Measurements from ENCODE around the gene DEFB112.

DEFB112 gene, protein sequence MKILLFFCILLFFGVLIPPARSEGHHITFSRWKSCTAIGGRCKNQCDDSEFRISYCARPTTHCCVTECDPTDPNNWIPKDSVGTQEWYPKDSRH
- 0 reads per million in 3 donors for total RNA-seq

DNA sequence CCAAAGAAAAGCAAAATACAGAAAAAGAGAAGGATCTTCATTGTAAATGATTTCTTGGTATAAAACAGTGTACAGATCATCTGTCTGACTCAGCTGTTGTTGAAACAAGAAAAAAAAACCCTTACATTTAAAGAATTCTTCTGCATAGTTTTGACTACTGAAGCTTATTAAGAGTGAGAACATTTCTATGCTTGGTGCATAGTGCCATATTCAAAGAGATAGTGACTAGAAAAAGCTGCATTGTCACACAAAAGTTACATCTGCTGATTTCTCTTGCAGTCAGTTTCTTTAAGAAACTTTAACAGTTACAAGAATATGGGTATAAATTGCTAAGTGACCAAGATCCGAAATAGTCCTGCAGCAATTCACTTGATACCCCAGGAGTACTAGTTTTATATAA, at the start of gene DEFB112:
TSS of gene DEFB112 (minus strand) at position 101 of the 400 bp plus-strand sequence. CDS start at position 41, 60 bp downstream.
- H3K36me3 ChIP-seq (ENCODE audit: control insufficient read depth, insufficient read depth, low read length): no peaks in the 10 kb centered on the region
- no peaks in the 10 kb centered on the region for H3K9me3 ChIP-seq (ENCODE audit: control insufficient read depth, low read length)
- H3K4me3 ChIP-seq (ENCODE audit: insufficient read depth, low read depth, low read length, poor library complexity, severe bottlenecking): no peak within 1 kb of the TSS
- no peaks in the 10 kb centered on the region for H3K27me3 ChIP-seq (replicated peaks; ENCODE audit: control insufficient read depth, insufficient read depth, low read length, poor library complexity, severe bottlenecking)
- no peak for DNase-seq
- H3K4me1 ChIP-seq (ENCODE audit: control insufficient read depth, insufficient read depth, low read length, poor library complexity, severe bottlenecking): no peaks in the 10 kb centered on the region
- no peak within 1 kb of the TSS for H3K27ac ChIP-seq (ENCODE audit: insufficient read depth, low read length, poor library complexity, severe bottlenecking)

DNA sequence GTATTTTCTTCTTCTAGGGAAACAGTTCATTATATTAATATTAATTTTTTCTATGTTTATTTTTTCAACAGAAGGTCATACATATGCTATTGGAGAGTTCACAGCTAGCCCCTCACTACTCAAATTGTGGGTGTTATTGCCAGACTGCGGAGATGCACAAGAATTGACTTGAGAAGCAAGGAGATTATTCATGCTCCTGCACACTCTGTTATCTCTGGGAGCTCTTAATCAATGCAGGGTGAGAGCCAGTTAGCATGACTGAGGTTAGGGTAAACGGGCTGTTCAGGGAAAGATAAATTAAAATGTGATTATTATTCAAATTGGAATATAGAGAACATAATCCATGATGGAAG, 48.9 kb upstream of the DEFB112 start:
- no peak for DNase-seq
- H3K4me1 ChIP-seq (ENCODE audit: control insufficient read depth, insufficient read depth, low read length, poor library complexity, severe bottlenecking): no peaks in the 10 kb centered on the region
- no peaks in the 10 kb centered on the region for H3K27me3 ChIP-seq (replicated peaks; ENCODE audit: control insufficient read depth, insufficient read depth, low read length, poor library complexity, severe bottlenecking)
- no peaks in the 10 kb centered on the region for H3K9me3 ChIP-seq (ENCODE audit: control insufficient read depth, low read length)
- H3K36me3 ChIP-seq (ENCODE audit: control insufficient read depth, insufficient read depth, low read length): no peaks in the 10 kb centered on the region
- H3K27ac ChIP-seq (ENCODE audit: insufficient read depth, low read length, poor library complexity, severe bottlenecking): no peak overlapping the region
- no peak overlapping the region for H3K4me3 ChIP-seq (ENCODE audit: insufficient read depth, low read depth, low read length, poor library complexity, severe bottlenecking)

DNA sequence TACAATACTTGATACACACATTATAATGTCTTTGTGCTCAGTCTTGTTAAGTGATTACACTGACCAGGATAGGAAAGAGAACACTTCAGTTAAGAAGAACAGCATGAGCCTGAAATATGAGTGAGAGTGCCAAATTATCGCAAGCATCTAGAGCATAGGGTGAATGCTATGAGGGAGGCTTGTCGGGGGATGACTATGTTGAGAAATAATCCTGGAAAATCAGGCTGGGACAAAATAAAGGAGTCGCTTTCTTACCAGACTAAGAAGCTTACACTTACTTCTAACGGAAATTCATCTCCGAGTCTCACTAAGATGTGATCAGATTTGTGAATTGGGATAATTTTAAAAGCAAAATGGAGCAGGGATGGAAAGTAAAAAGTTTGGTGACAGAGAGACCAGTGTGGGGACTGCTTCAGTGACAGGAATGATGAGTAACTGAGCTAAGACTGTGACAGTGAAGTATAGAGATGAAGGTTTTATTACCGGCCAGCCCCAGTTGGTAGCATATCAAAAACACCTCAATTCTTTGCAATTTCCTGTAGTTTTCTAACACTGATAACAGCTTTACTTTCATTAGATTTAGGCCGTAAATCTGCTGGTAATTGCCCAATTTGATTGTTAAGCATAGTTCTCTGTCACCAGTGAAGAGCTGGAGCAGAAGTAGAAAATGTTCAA, 48.4 kb upstream of the DEFB112 start:
- DNase-seq: no peak
- H3K4me3 ChIP-seq (ENCODE audit: insufficient read depth, low read depth, low read length, poor library complexity, severe bottlenecking): no peak overlapping the region
- no peaks in the 10 kb centered on the region for H3K36me3 ChIP-seq (ENCODE audit: control insufficient read depth, insufficient read depth, low read length)
- H3K4me1 ChIP-seq (ENCODE audit: control insufficient read depth, insufficient read depth, low read length, poor library complexity, severe bottlenecking): no peaks in the 10 kb centered on the region
- H3K27me3 ChIP-seq (replicated peaks; ENCODE audit: control insufficient read depth, insufficient read depth, low read length, poor library complexity, severe bottlenecking): no peaks in the 10 kb centered on the region
- no peaks in the 10 kb centered on the region for H3K9me3 ChIP-seq (ENCODE audit: control insufficient read depth, low read length)
- no peak overlapping the region for H3K27ac ChIP-seq (ENCODE audit: insufficient read depth, low read length, poor library complexity, severe bottlenecking)

DNA sequence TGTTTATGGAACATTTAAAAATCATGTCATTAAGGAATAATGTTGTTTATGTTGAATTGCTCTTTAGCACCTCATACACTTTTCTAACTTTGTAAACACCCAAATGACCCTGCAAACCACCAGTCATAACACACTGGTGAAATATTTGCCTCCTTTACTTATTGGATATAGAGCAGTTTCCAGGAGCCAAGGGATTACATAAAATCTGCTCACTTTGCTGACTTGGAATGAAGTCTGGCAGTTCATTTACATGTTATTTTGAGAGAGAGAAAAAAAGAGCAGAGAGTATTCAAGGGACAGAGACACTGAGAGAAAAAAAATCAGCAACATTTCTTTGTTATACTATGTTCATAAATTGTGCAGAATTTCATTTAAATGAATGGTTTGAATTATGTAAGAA, 46.6 kb upstream of the DEFB112 start:
- no peak for DNase-seq
- H3K27me3 ChIP-seq (replicated peaks; ENCODE audit: control insufficient read depth, insufficient read depth, low read length, poor library complexity, severe bottlenecking): no peaks in the 10 kb centered on the region
- no peaks in the 10 kb centered on the region for H3K36me3 ChIP-seq (ENCODE audit: control insufficient read depth, insufficient read depth, low read length)
- H3K9me3 ChIP-seq (ENCODE audit: control insufficient read depth, low read length): no peaks in the 10 kb centered on the region
- no peak overlapping the region for H3K4me3 ChIP-seq (ENCODE audit: insufficient read depth, low read depth, low read length, poor library complexity, severe bottlenecking)
- no peaks in the 10 kb centered on the region for H3K4me1 ChIP-seq (ENCODE audit: control insufficient read depth, insufficient read depth, low read length, poor library complexity, severe bottlenecking)
- H3K27ac ChIP-seq (ENCODE audit: insufficient read depth, low read length, poor library complexity, severe bottlenecking): no peak overlapping the region

DNA sequence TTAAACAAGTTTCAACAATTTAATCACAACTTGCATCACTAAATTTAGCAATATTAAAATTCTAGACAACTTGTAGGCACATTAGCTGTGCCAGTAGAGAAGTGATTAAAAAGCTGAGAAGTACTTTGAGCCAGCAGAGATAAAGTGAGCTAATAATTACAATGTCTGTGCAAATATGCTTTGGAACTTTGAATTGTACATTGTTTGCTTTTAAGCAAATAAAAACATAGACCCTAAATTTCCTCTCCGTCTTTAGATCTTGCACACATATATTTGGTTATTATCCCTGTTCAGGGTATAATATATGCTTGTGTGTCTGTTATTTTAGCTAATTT, 44.2 kb upstream of the DEFB112 start:
- DNase-seq: no peak
- H3K9me3 ChIP-seq (ENCODE audit: control insufficient read depth, low read length): no peaks in the 10 kb centered on the region
- H3K27ac ChIP-seq (ENCODE audit: insufficient read depth, low read length, poor library complexity, severe bottlenecking): no peak overlapping the region
- no peaks in the 10 kb centered on the region for H3K27me3 ChIP-seq (replicated peaks; ENCODE audit: control insufficient read depth, insufficient read depth, low read length, poor library complexity, severe bottlenecking)
- H3K4me1 ChIP-seq (ENCODE audit: control insufficient read depth, insufficient read depth, low read length, poor library complexity, severe bottlenecking): no peaks in the 10 kb centered on the region
- no peak overlapping the region for H3K4me3 ChIP-seq (ENCODE audit: insufficient read depth, low read depth, low read length, poor library complexity, severe bottlenecking)
- H3K36me3 ChIP-seq (ENCODE audit: control insufficient read depth, insufficient read depth, low read length): no peaks in the 10 kb centered on the region

DNA sequence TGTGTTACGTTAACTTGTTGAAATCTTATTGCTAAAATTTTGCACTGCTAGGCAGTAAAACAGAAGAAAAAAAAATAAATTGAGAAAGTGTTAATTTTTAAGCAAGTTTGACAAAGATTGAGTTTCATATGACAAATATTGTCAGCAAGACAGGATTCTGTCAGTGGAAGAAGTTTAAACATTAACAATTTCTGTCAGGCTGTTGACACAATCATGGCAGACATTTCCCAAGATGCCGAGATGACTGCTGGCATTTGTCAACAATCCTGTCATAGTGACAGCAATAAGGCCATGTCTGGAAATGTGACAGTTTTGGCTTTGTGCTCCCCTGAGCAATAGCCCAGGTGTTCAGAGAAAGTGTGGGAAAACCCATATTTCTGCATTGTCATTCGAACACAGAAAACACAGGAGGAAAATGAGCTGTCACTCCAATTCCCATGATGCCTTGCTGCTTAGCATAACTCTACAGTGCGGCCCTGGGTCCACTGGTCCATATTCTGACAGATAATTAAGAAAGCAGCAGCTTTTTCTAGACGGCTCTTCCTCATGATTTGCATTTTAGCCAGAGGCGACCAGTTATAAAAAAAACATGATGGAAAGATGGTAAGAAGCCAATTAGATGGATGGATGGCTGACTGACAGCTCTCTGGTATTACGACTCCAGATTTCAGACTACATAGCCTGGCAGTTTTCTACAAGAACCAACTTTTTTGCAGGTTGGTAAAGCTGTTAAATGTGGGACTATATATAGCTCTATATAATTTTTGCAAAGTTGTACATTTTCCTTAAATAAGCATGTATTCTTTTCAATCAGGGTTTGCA, 43.6 kb upstream of the DEFB112 start:
- Histone ChIP-seq H3K4me3 (ENCODE audit: insufficient read depth, low read depth, low read length, poor library complexity, severe bottlenecking) (no peak overlapping the region), H3K9me3 (ENCODE audit: control insufficient read depth, low read length) (no peaks in the 10 kb centered on the region), H3K27me3 (replicated peaks; ENCODE audit: control insufficient read depth, insufficient read depth, low read length, poor library complexity, severe bottlenecking) (no peaks in the 10 kb centered on the region), H3K36me3 (ENCODE audit: control insufficient read depth, insufficient read depth, low read length) (no peaks in the 10 kb centered on the region), H3K4me1 (ENCODE audit: control insufficient read depth, insufficient read depth, low read length, poor library complexity, severe bottlenecking) (no peaks in the 10 kb centered on the region), H3K27ac (ENCODE audit: insufficient read depth, low read length, poor library complexity, severe bottlenecking) (no peak overlapping the region)
- no peak for DNase-seq

DNA sequence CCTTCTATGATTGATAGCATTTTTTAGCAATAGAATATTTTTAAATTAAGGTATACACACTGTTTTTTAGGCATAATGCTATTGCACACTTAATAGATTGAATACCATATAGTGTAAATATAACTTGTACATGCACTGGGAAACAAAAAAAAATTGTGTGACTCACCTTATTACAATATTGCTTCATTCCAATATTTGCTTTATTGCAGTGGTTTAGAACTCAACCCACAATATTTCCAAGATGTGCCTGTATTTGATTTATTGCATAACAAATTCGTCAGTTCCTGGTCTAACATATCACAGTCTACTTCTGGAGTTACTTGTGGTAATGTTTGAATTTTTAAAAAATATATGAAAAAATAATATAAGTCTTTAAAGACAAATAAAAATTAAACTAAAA, 41.9 kb upstream of the DEFB112 start:
- Histone ChIP-seq H3K9me3 (ENCODE audit: control insufficient read depth, low read length) (no peaks in the 10 kb centered on the region), H3K27me3 (replicated peaks; ENCODE audit: control insufficient read depth, insufficient read depth, low read length, poor library complexity, severe bottlenecking) (no peaks in the 10 kb centered on the region), H3K36me3 (ENCODE audit: control insufficient read depth, insufficient read depth, low read length) (no peaks in the 10 kb centered on the region), H3K27ac (ENCODE audit: insufficient read depth, low read length, poor library complexity, severe bottlenecking) (no peak overlapping the region), H3K4me1 (ENCODE audit: control insufficient read depth, insufficient read depth, low read length, poor library complexity, severe bottlenecking) (no peaks in the 10 kb centered on the region), H3K4me3 (ENCODE audit: insufficient read depth, low read depth, low read length, poor library complexity, severe bottlenecking) (no peak overlapping the region)
- DNase-seq: no peak

DNA sequence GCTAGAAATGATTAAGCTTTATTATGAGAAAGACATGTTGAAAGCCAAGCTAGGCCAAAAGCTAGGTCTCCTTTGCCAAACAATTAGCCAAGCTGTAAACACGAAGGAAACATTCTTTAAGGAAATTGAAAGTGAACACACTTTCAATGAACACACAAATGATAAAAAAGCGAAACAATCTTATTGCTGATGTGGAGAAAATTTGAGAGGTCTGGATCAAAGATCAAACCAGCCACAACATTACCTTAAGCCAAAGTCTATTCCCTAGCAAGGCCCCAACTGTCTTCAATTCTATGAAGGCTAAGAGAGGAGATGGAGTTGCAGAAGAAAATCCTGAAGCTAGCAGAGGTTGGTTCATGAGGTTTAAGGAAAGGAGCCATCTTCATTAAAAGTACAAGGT, 40.2 kb upstream of the DEFB112 start:
- no peak for DNase-seq
- Histone ChIP-seq H3K4me3 (ENCODE audit: insufficient read depth, low read depth, low read length, poor library complexity, severe bottlenecking) (no peak overlapping the region), H3K27me3 (replicated peaks; ENCODE audit: control insufficient read depth, insufficient read depth, low read length, poor library complexity, severe bottlenecking) (no peaks in the 10 kb centered on the region), H3K27ac (ENCODE audit: insufficient read depth, low read length, poor library complexity, severe bottlenecking) (no peak overlapping the region), H3K4me1 (ENCODE audit: control insufficient read depth, insufficient read depth, low read length, poor library complexity, severe bottlenecking) (no peaks in the 10 kb centered on the region), H3K9me3 (ENCODE audit: control insufficient read depth, low read length) (no peaks in the 10 kb centered on the region), H3K36me3 (ENCODE audit: control insufficient read depth, insufficient read depth, low read length) (no peaks in the 10 kb centered on the region)

DNA sequence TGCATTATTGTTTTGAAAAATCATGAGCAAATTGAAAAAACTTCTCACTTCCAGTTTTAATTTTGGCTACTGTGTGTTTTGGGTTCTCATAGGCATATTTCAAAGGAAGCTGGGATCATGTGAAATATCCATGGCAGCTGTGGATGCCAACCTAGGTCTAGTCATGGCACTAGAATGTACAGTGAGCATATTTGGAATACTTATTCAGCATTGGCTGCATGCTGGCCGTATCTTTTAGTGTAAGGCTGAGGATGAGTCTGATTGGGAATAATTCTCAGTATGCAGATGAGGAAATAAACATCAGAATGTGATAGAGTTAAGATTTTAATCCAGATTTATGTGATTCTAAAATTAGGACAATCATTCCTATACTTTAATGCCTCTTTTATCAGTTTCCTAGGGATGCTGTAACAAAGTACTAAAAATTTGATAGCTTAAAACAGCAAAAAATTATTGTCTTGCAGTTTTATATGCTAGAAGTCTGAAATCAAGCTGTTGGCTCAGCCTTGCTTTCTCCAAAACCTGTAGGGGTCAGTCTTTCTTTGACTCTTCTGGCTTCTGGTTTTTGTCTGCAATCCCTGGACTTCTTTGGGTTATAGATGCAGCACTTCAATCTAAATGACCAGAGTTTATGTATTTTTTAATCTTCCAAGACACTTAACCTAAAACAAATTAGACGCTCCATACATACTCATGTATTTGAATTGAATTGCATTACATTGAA, 37.7 kb upstream of the DEFB112 start:
- Histone ChIP-seq H3K36me3 (ENCODE audit: control insufficient read depth, insufficient read depth, low read length) (no peaks in the 10 kb centered on the region), H3K27me3 (replicated peaks; ENCODE audit: control insufficient read depth, insufficient read depth, low read length, poor library complexity, severe bottlenecking) (no peaks in the 10 kb centered on the region), H3K4me1 (ENCODE audit: control insufficient read depth, insufficient read depth, low read length, poor library complexity, severe bottlenecking) (no peaks in the 10 kb centered on the region), H3K9me3 (ENCODE audit: control insufficient read depth, low read length) (no peaks in the 10 kb centered on the region), H3K27ac (ENCODE audit: insufficient read depth, low read length, poor library complexity, severe bottlenecking) (no peak overlapping the region), H3K4me3 (ENCODE audit: insufficient read depth, low read depth, low read length, poor library complexity, severe bottlenecking) (no peak overlapping the region)
- DNase-seq: no peak

DNA sequence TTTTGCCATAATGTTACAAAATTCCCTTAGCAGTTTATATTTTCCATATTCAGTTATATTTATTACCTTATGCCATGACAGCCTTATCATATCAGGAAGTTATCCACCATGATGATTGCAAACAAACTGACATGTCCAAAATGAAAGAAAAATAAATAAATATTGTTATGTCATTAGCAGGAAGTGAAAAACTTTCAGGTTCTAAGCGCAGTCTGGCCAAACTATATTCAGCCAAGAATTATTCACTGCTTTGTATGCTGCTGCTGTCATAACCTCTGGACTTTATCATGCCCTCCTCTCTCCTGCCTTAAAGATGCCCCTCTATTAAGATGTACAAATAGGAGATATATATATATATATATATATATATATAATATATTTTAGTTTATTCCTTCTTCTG, 27.7 kb upstream of the DEFB112 start:
- H3K27me3 ChIP-seq (replicated peaks; ENCODE audit: control insufficient read depth, insufficient read depth, low read length, poor library complexity, severe bottlenecking): no peaks in the 10 kb centered on the region
- H3K9me3 ChIP-seq (ENCODE audit: control insufficient read depth, low read length): no peaks in the 10 kb centered on the region
- no peak overlapping the region for H3K4me3 ChIP-seq (ENCODE audit: insufficient read depth, low read depth, low read length, poor library complexity, severe bottlenecking)
- no peak overlapping the region for H3K27ac ChIP-seq (ENCODE audit: insufficient read depth, low read length, poor library complexity, severe bottlenecking)
- H3K36me3 ChIP-seq (ENCODE audit: control insufficient read depth, insufficient read depth, low read length): no peaks in the 10 kb centered on the region
- H3K4me1 ChIP-seq (ENCODE audit: control insufficient read depth, insufficient read depth, low read length, poor library complexity, severe bottlenecking): no peaks in the 10 kb centered on the region
- no peak for DNase-seq
